GM12801 (cell line): ENCODE data around the gene NSUN4.

Experiments used
- TF ChIP-seq, protein P1 (sequence below): IDR thresholded peaks from one replicate; pipeline ENCODE4 v1.5.1; 2011; ENCODE audit warnings: control low read depth; ENCODE audit not compliant: insufficient read length; ENCODE audit errors: extremely low read depth

NSUN4 gene

DNA sequence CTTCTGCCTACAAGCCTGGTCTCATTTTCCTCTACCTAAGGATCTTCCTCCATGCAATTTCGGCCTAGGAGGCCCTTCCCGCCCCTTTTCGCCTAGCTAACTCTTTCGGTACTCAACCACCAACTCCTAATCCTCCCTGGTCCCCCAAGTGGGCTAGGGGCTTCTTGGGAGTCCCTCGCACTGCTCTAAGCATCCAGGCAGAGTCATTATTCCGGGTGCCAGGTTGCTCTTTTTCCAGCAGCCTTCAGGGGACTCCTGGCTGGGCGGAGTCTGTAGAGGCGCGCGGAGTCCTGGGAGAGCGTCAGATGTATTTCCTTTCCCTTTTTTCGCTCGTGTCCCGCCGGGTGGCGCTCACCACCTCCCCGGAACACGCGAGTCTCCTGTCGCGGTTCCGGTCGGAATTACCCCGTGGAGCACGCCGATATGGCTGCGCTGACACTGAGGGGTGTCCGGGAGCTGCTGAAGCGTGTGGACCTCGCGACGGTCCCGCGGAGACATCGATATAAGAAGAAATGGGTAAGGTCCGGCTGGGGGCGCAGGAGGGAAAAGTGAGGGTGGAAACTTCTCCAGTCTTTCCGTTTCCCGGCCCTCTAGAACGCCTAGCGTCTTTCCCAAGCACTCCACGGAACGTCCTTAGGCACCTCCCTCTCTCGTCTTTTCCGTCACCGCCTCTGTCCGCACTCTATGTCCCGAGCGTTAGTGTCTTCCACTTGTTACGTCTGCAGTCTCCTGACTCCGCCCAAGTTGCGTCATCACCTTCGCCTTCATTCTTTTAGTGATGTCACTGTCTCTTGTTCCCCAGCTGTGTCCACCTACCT, at the start of gene NSUN4:
NSUN4 (plus strand) TSS at position 404 of the 818 bp plus-strand sequence; CDS start at position 424, 20 bp downstream.
- TF ChIP-seq, protein P1, sequence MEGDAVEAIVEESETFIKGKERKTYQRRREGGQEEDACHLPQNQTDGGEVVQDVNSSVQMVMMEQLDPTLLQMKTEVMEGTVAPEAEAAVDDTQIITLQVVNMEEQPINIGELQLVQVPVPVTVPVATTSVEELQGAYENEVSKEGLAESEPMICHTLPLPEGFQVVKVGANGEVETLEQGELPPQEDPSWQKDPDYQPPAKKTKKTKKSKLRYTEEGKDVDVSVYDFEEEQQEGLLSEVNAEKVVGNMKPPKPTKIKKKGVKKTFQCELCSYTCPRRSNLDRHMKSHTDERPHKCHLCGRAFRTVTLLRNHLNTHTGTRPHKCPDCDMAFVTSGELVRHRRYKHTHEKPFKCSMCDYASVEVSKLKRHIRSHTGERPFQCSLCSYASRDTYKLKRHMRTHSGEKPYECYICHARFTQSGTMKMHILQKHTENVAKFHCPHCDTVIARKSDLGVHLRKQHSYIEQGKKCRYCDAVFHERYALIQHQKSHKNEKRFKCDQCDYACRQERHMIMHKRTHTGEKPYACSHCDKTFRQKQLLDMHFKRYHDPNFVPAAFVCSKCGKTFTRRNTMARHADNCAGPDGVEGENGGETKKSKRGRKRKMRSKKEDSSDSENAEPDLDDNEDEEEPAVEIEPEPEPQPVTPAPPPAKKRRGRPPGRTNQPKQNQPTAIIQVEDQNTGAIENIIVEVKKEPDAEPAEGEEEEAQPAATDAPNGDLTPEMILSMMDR = peak; percentile 30

DNA sequence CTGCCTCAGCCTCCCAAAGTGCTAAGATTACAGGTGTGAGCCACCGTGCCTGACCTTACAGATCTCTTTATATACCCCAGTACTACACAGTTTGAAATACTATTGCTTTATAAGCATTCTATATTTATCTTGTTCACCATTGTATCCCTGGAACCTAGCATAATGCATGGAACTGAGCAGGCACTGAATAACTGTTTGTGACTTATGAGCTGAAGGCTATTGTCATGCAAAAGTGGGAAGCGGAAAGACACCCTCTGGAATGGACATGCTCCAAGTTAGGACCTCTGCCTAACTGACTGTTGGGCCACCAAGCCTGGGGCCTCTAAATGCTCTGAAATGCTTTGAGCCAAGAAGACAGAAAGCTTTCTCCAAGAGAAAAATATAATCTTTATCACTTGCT, 45.3 kb upstream of the NSUN4 start:
- TF ChIP-seq, protein P1 = no peak

DNA sequence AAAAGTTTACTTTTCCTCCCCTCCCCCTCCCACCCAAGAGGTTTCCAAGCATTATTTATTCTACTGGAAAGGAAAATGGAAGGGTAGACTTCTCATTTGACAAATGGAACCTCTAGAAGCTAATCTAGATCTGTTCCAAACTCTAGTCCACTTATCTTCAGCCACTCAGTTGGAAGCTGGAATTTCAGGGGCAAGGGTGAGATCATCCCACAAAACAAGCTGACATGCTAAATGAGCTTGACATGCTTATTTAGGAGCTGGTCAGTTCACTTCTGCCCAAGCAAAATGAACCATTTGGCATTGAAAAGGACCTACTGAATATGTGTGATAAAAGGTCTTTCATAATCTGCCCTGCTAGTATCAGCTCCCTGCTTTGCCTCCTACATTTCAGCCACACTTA, 42.2 kb upstream of the NSUN4 start:
- TF ChIP-seq, protein P1 = no peak

DNA sequence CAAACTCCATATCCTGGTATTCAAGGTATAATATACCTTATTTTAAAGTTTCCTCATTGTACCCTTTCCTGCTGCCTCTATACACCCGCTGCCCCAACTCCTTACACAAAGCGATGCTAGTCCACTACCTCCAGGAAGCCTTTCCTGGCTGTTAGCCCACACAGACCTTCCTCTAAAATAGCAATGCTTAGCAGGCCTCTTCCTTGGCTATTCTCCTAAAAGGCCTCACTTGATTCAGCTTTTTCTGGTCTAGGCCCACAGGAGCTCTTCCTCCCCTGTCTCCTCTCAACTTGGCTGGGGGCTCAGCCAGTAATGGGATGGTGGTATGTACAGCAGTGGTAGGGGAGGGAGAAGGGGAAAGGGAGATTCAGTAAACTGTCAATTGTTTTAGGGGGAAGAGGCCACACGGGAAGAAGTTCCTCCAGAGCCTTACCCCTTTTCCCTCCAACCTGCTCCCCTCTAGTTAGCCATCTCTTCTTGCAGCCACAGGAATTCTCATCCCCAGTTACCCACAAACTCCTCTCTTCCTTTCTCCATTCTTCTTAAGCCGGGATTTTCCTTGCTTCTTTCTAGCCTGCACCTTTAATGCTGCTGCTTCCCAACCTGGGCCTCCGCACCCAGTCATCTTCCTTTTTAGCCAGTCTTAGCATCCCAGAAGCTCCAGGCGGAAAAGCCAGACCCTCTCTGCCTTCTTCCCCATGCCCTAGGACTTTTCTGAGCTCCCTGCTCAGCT, 39.8 kb upstream of the NSUN4 start:
- TF ChIP-seq, protein P1 = no peak

DNA sequence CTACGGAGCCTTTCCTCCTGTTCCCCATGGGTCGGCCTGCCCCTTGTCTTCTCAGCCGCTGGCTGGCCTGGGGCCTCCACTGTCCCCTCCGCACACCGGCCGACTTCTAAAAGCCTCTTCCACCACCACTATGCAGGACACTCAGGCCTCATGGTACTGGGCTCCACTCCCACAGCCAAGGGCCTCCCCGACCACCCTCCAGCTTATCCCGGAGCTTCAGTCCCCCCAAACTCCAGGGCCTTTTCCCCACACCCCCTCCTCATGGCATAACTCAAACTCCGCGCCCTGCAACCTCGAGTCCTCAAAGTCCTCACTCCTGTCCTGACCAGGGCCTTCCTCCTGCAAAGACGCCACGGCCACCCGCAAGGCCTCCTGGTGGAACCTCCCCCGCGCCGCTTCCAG, 39.2 kb upstream of the NSUN4 start:
- TF ChIP-seq, protein P1 = no peak

DNA sequence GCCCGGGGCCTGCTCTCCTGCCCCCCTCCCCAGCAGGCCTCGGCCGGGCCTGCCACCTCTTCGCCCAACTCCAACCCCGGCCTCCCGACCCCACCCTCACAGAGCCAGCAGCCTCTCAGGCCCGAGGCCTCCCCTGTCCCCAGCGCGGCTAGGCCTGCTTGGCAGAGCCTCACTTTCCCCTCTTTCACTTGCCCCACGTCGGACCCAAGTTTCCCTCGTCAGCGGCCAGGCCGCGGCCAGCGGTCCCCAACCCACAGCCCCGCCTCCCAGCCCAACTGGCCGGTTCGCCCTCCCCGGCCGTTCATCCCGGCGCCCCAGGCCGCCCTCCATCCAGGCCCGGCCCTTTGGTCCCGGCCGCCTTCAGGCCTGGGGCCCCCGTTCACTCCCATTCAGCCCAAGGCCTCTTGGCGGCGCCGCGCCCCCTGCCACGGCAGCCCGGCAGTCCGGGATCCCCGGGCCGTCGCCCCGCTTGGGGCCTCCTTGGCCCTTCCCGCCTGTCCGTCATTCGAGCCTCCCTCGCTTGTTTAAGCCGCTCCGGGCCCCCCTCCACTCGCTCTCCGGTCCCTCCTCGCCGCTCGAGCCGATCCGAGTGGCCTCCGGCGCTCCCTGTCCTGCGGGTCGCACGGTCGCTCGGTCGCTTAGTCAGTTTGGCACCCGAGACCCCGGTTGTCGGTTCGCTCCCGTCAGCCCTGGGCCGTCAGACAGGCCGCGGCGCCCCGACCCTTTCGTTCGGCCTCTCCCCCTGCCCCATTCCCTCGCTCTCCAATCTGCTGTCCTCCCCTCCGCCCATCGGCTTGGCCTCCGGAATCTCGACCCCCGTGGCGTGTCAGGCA, 38.6 kb upstream of the NSUN4 start:
- TF ChIP-seq, protein P1 = no peak

DNA sequence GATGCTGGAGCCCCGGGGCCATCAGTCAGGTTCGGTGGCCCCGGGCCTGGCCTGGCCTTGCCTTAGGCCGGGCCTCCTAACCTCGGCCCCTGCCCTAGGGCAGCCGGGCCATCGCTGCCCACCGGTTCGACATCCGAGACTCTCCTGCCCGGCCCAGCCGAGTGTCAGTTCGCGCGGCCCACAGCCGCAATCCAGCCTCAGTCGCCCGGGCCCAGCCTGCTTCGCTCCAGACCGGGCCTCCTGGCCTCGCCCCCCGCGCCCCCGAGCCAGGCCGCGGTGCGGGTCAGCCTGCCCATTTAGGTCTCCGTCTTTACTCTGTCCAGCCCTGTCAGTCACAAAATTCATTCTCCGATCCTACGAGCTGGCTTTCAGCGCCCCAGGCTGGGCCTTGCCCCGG, 38.0 kb upstream of the NSUN4 start:
- TF ChIP-seq, protein P1 = no peak
